Spinal cord (tissue), 10 donors: ENCODE data around the gene INSYN2A. TPM values are rescaled to one million over a fixed set of nuclear protein-coding genes. Genes with fewer than 3 reads are reported as not detected.
A peak's percentile ranks its signal among the peaks of the same experiment; 100 is the strongest.

Experiments
- DNase-seq, 6 donors: peaks; one replicate each; pipeline versions ENCODE4 v3.0.0 to v3.0.0-alpha.2; 2013 to 2015; ENCODE audit warnings: low spot score in 6 of 6, low read depth in 4 of 6
- H3K27ac ChIP-seq: one replicate; pipeline ENCODE4 v1.5.1; 2013; ENCODE audit warnings: low read depth, low read length, control low read depth
- H3K27me3 ChIP-seq: one replicate; pipeline ENCODE4 v1.6.1; 2013; ENCODE audit warnings: low read length; ENCODE audit not compliant: control insufficient read depth, insufficient read depth
- H3K36me3 ChIP-seq: one replicate; pipeline ENCODE4 v1.6.1; 2013; ENCODE audit warnings: low read length; ENCODE audit not compliant: control insufficient read depth, insufficient read depth
- H3K4me1 ChIP-seq: one replicate; pipeline ENCODE4 v1.6.1; 2013; ENCODE audit warnings: low read length; ENCODE audit not compliant: control insufficient read depth, insufficient read depth
- H3K4me3 ChIP-seq: one replicate; pipeline ENCODE4 v1.5.1; 2013; ENCODE audit warnings: low read depth, low read length, control low read depth
- H3K9me3 ChIP-seq: one replicate; pipeline ENCODE4 v1.6.1; 2013; ENCODE audit warnings: low read length; ENCODE audit not compliant: control insufficient read depth, insufficient read depth
- WGBS: methylation state at CpG from one replicate; pipeline ENCODE4 v1.1.5; 2013; ENCODE audit warnings: missing lambda C conversion rate; ENCODE audit not compliant: insufficient coverage; 5-methylcytosine and 5-hydroxymethylcytosine counted together
- polyA plus RNA-seq, 2 donors: library from polyadenylated mRNA; unstranded; fragments of 120-200 nt; gene quantifications; one replicate each; pipeline ENCODE4 v1.2.1, GENCODE V29; 2013; ENCODE audit not compliant: insufficient read length in 2 of 2
- total RNA-seq, 2 donors: library from RNA; depleted of rRNA in 1 of 2; stranded (reverse); fragments of 120-200 nt in 1 of 2; fragments of >200 nt in 1 of 2; gene quantifications; one replicate each; pipeline versions ENCODE4 v1.2.3 to v1.2.4, GENCODE V29; 2013 to 2014
- donor health status: healthy.

Gene INSYN2A
- total and polyA plus RNA-seq, 4 donors, result 3.9 to 10.9 (median 9.6) TPM

- 60% methylated on average over 3 of the region's 7 CpGs for WGBS
- Histone ChIP-seq H3K27ac (no peak overlapping the region), H3K4me3 (no peak overlapping the region), H3K9me3 (no peaks in the 10 kb centered on the region), H3K36me3 (peaks cover 2% of the 10 kb centered on the region), H3K27me3 (no peaks in the 10 kb centered on the region), H3K4me1 (no peaks in the 10 kb centered on the region)
- DNase-seq, result no peak
Measured at GRCh38 chr10:127186813-127187212, 9.6 kb downstream of the INSYN2A start.

DNA sequence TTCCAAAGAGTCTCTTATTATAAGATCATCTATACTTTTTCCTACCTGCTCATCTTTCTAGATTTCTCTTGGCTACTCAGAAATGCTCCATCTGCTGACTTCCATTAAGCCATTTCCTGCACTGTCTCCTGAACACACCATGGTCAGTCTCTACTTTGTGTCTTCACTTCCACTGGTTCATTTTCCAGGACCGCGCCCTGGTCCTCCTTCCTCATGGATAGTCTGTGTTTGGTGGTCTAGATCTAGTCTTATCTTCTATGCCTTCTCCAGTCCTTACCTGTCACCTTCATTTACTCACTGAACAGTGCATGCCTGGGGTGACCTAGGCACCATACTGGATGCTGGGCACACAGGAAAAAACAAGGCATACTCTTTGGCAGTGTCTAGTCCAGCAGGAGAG lies 11.8 kb downstream of the INSYN2A start:
- Histone ChIP-seq H3K9me3 (no peaks in the 10 kb centered on the region), H3K27ac (no peak overlapping the region), H3K36me3 (peaks cover 2% of the 10 kb centered on the region), H3K27me3 (no peaks in the 10 kb centered on the region), H3K4me1 (no peaks in the 10 kb centered on the region), H3K4me3 (no peak overlapping the region)
- no CpG with 5 or more reads among the region's 2 CpGs for WGBS
- no peak for DNase-seq

GRCh38 chr10:127182161-127182560 lies 14.2 kb downstream of the INSYN2A start:
- no CpG with 5 or more reads among the region's 4 CpGs for WGBS
- Histone ChIP-seq H3K27me3 (no peaks in the 10 kb centered on the region), H3K9me3 (no peaks in the 10 kb centered on the region), H3K4me3 (no peak overlapping the region), H3K36me3 (peaks cover 3% of the 10 kb centered on the region), H3K27ac (no peak overlapping the region), H3K4me1 (no peaks in the 10 kb centered on the region)
- DNase-seq, result no peak

DNA sequence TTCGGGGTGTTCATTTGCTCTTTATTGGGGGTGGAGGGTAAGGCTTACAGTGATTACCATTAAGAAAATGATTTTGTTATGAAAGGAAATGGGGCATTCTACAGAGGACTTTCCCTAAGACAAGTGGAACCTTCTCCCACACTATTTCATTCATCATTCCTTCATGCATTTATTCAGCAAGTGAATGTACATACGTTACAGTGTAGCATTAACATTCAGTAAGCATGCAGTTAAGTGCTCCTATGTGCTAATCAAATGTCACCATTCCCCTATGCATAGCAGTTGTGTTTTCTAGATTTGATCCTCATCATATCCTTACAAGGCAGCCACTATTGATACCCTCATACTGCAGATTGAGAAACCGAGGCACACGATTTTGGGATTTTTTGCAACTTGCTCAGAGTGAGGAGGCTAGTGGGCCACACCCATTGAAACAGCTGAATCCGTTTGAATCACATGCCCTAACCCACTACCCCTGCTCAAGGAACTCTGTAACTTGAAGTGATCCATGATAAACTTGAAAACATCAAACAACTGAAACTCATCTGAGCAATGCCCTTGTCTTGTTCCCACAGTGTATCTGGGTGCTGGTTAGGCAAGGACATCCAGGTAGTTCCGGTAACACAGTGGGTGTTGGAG lies 16.7 kb downstream of the INSYN2A start:
- Histone ChIP-seq H3K4me1 (no peaks in the 10 kb centered on the region), H3K9me3 (no peaks in the 10 kb centered on the region), H3K27me3 (no peaks in the 10 kb centered on the region), H3K36me3 (peaks cover 16% of the 10 kb centered on the region), H3K27ac (no peak overlapping the region), H3K4me3 (no peak overlapping the region)
- 91% methylated on average over 4 of the region's 6 CpGs for WGBS
- no peak for DNase-seq

- no peak overlapping the region for H3K27ac ChIP-seq
- DNase-seq, result peak in 1 of 6 donors; percentile 53
- WGBS, result 64% methylated on average over 12 of the region's 16 CpGs
- no peaks in the 10 kb centered on the region for H3K27me3 ChIP-seq
- H3K4me1 ChIP-seq, result no peaks in the 10 kb centered on the region
- H3K9me3 ChIP-seq, result no peaks in the 10 kb centered on the region
- H3K36me3 ChIP-seq, result peaks cover 22% of the 10 kb centered on the region
- no peak overlapping the region for H3K4me3 ChIP-seq
Measured at GRCh38 chr10:127176649-127177048, 19.7 kb downstream of the INSYN2A start.

- Histone ChIP-seq H3K4me3 (no peak overlapping the region), H3K27me3 (no peaks in the 10 kb centered on the region), H3K9me3 (no peaks in the 10 kb centered on the region), H3K4me1 (no peaks in the 10 kb centered on the region), H3K36me3 (peaks cover 22% of the 10 kb centered on the region), H3K27ac (no peak overlapping the region)
- WGBS, result 96% methylated on average over 38 of the region's 40 CpGs
- no peak for DNase-seq
Measured at GRCh38 chr10:127175357-127176110, 20.9 kb downstream of the INSYN2A start.

DNA sequence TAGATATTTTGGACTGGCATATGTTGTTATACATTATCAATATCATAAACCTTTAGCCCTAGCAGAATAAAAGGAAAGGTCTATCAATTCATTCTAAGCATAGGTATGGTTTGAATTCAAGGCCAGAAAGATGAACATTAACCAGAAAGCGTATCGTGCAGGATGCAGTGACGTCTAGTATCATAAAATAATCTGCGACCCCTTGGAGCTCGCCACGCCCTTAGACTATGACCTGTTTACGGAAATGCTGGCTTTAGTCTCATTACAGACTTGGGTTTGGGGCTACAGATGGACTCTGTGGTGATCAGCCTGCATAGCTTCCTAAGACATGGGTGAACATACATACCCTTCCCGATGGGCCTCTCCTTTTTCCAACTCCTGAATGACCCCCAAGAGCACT lies 21.5 kb downstream of the INSYN2A start:
- Histone ChIP-seq H3K4me3 (no peak overlapping the region), H3K9me3 (no peaks in the 10 kb centered on the region), H3K27ac (no peak overlapping the region), H3K36me3 (peaks cover 22% of the 10 kb centered on the region), H3K27me3 (no peaks in the 10 kb centered on the region), H3K4me1 (no peaks in the 10 kb centered on the region)
- DNase-seq, result no peak
- WGBS, result 92% methylated on average over 6 of the region's 8 CpGs

- H3K36me3 ChIP-seq, result no peaks in the 10 kb centered on the region
- no peak overlapping the region for H3K27ac ChIP-seq
- no peak overlapping the region for H3K4me3 ChIP-seq
- peaks cover 9% of the 10 kb centered on the region for H3K4me1 ChIP-seq
- peak in 2 of 6 donors; percentile 38 to 76 for DNase-seq
- no peaks in the 10 kb centered on the region for H3K9me3 ChIP-seq
- WGBS, result 61% methylated on average over 3 of the region's 3 CpGs
- H3K27me3 ChIP-seq, result no peaks in the 10 kb centered on the region
Measured at GRCh38 chr10:127168261-127168660, 28.1 kb downstream of the INSYN2A start.

- Histone ChIP-seq H3K4me1 (peaks cover 3% of the 10 kb centered on the region), H3K9me3 (no peaks in the 10 kb centered on the region), H3K27me3 (no peaks in the 10 kb centered on the region), H3K4me3 (no peak overlapping the region), H3K27ac (no peak overlapping the region), H3K36me3 (peaks cover 4% of the 10 kb centered on the region)
- DNase-seq, result no peak
- WGBS, result 87% methylated on average over 5 of the region's 6 CpGs
Measured at GRCh38 chr10:127162841-127163240, 33.5 kb downstream of the INSYN2A start.

DNA sequence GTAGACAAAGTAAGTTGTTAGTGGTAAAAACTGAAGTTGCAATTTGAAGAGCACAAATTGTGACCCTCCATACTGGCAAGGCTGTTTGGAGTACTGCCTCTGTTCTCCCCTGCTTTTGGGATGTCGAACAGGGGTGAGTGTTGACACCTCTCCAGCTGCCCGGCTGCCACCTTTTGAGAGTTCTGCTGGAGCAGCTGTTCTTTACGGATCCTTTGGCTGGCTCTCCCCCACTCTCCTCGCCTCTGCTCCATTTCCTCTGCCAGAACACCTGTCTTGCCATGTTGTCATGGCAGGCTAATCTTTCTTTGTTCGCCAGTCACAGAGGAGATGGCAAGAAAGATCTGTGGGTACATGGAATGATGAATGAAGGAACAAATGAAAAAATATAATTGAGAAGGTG lies 34.9 kb downstream of the INSYN2A start:
- Histone ChIP-seq H3K4me3 (no peak overlapping the region), H3K36me3 (peaks cover 4% of the 10 kb centered on the region), H3K9me3 (no peaks in the 10 kb centered on the region), H3K4me1 (peaks cover 3% of the 10 kb centered on the region), H3K27me3 (no peaks in the 10 kb centered on the region), H3K27ac (no peak overlapping the region)
- peak in 1 of 6 donors; percentile 18 for DNase-seq
- WGBS, result 72% methylated on average over 3 of the region's 5 CpGs
